SKM-1 (cell line): ENCODE data around the gene CFAP68.
"Not testable (repeated sequence)": the region's sequence is repeated elsewhere in the genome, so short reads cannot be mapped to it uniquely, and the experiment has no call there.

Source experiments
- DNase-seq: peaks from one replicate; lab custom pipeline; 2025; ENCODE audit not compliant: unreplicated experiment; lab: John Stamatoyannopoulos, UW

CFAP68 gene

DNA sequence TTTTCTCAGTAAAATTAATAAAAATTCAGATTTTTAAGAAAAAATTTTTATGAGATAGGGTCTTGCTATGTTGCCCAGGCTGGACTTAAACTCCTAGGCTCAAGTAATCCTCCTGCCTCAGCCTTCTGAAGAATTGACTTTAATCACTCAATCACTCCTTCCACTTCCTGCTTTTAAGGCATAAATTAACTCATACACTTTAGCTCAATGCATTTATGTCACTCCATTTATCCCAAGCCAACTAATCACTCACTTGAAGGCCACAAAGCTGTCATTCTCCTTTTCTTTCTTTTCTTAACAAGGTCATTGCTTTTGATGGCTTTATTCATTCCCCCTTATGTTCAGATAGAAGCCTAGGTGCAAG, 8.8 kb upstream of the CFAP68 start:
- DNase-seq = peak; percentile 36

DNA sequence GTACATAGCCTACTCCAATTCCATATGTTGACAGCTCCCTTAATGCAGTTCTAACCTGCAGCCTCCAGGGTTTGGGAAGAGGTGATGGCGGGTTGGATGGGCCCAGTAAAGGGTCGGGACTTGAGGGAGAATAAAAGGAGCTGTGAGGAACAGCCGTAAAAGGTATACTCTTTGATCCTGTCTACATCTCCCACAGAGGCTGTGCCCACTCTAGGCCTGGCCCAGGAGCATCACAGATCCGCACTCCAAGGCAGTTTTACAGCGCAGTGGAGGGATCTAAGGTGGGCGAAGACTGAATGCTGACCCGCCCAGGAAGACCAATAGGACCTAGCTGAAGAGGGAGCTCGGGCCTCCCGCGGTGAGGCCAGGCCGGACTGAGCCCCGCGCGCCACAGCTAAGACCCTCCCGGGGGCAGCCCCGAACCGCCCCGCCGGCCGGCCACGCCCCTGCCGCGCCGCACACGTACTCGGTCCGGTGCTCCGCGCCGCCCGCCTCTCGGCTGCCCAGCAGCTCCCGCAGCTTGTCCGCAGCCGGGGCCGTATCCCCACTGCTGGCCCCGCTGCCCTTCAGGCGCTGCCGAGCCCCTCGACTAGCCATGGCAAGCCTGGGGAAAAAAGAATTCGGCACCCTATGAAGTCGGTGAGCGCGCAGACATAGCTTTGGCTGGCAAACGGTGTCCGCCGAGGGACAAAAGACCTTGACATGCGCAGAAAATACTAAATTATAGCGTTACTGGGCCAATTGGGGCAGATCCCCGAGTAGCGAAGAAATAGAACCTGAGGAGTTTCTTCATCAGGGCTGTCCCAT, 8.3 kb upstream of the CFAP68 start, which contains the start of gene ALG9:
Gene ALG9 (minus strand): TSS at position 696 of the 807 bp plus-strand sequence. CDS start 99 bp downstream, at position 597.
- DNase-seq = peak; percentile 52

DNA sequence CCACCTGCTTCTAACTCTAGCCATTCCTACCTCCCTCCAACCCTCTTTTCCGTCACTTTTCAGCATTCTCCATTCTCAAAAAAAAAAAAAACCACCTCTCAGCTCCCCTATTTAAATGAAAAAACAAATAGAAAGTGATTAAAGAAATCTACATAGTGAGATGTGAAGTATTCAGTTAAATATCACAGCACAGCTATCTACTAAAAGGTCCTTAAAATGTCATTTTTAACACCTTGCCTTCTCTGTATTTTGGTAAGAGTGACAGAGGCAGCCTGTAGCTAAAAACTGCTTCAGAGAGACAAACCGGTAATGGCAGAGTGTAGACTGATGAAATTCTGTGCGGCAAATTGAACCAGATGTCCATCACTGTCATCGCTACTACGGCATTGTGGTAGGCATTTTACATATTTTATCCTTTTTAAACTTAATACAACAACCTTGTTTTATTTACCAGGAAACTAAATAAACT, 7.6 kb upstream of the CFAP68 start:
- no peak for DNase-seq

DNA sequence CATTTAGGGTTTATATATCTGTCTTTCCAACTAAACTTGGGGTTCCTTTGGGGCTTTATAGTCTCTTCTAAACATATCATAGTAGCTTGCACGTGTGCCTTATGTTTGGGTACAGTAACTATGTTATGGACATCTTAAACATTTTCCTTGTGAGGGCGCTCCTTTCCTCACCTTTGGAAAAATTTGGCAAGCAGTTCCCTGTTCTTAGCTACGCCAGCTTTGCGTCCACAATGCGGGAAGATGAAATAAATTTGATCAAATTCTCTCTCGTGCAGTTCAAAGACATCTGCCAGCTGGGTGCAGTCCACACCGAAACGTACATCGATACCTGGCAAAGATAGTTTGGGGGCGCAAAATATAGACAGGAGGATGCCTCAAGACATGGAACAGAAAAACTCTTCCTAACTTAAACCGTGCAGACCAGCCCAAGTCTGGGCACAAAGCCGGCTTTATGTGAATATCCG, 924 bp upstream of the CFAP68 start:
- DNase-seq = no peak

DNA sequence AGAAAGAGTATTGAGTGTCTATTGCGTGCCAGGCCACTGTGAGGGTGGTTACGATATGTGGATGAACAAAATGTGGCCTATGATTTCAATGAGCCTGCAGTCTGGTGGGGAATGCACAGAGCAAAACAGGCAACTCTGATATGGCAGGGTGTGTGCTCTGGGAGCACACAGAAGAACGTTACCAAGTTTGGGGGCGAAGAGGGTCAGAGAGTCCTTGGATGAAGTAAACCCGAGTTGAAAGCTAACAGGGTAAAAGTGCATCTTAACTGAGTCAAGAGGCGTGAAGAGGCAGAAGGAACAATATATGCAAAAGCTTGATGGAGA, 258 bp downstream of the CFAP68 start:
- DNase-seq = no peak

GRCh38 chr11:111882202-111882601, 2.9 kb downstream of the CFAP68 start:
- no peak for DNase-seq

DNA sequence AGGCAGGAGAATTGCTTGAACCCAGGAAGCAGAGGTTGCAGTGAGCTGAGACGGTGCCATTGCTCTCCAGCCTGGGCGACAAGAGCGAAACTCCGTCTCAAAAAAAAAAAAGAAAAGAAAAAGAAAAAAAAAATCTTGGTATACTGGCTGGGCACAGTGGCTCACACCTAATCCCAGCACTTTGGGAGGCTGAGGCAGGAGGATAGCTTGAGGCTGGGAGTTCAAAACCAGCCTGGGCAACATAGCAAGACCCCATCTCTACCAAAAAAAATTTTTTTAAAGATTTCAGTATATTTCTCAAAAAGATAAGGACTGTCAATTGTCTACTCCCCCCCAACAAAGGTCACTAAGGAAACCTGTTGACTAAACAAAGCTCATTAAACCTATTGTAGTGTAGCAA, 5.7 kb downstream of the CFAP68 start:
- not testable (repeated sequence) for DNase-seq

GRCh38 chr11:111886032-111886431, 6.7 kb downstream of the CFAP68 start:
- DNase-seq = no peak

GRCh38 chr11:111886844-111887243, 7.5 kb downstream of the CFAP68 start:
- DNase-seq = no peak

- DNase-seq = no peak
Observed at GRCh38 chr11:111905411-111905810, 26.1 kb downstream of the CFAP68 start.

DNA sequence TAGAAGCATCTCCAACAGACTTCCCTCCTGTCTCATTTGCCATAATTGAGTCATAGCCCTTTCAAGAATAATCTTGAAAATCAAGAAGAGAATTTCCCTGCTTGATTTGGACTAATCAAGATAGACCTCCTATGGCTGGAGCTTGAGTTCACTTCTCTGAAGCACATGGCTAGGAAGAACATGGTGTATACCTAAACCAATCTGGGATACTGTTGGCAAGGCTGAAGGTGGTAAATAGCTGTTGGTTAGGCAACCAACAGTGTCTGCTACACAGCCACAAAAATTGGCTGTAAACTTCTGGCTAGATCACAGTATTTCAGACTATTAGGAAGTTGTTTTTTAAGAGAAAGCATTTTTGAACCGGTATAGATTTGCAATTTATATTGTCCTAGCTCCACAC, 27.3 kb downstream of the CFAP68 start:
- DNase-seq = no peak

GRCh38 chr11:111908639-111909305, 29.4 kb downstream of the CFAP68 start:
- DNase-seq = no peak

DNA sequence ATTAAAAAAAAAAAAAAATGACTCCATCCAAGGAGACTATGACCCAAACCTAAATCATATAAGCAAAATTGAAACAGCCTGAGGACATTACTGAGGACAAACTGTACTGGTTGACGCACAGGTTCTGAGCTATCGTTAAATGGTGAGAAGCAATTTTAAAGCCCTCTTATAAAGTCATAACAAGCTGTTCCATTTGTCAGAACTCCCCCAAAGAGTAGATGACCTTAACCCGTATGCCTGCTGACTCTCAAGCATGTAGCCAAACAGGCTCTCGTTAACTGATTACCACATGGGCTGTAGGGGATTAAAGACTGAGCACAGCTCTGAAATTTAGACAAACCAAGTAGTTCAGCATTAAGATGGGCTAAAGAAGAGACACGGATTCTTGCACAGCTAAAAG, 30.0 kb downstream of the CFAP68 start:
- DNase-seq = no peak

DNA sequence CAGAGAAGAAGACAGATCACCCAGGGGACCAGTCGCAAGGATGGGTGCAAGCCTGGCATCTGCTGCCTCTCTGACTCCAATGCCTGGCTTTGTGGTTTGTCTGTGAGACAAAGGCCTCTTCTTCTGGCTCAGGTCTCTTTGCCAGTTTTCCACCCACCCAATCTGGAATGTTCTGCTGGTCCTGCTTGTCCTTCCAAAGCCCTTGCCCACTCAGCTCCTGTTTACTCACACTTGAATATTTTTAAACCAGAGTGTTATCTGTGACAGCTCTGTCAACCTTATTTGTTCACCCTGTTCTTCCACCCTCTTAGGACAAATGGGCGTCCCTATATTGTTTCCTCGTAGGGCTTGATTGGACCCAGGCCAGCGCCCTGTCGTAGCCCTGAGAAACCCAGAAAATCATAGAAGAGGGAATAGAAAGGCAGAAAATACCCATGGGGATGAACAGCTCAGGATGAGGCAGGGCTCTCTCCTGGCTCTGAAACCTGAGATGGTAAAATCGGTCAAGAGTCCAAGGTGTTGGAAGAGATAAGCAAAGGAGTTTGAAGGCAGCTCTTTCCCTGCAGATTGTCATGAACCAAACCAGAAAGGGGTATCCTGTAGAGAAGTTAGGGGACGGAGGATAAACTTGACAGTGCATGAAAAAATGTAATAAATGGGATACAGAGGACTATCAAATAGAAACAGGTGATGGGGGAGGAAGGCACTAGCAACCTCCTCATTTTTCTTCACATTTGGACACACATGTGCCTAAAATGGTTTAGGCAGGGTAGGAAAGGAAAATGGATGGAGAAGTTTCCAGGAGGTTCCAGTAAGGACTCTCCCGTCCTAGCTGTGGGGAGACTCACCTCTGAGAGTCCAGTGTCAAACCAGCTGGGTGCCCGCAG, 31.6 kb downstream of the CFAP68 start:
- no peak for DNase-seq

DNA sequence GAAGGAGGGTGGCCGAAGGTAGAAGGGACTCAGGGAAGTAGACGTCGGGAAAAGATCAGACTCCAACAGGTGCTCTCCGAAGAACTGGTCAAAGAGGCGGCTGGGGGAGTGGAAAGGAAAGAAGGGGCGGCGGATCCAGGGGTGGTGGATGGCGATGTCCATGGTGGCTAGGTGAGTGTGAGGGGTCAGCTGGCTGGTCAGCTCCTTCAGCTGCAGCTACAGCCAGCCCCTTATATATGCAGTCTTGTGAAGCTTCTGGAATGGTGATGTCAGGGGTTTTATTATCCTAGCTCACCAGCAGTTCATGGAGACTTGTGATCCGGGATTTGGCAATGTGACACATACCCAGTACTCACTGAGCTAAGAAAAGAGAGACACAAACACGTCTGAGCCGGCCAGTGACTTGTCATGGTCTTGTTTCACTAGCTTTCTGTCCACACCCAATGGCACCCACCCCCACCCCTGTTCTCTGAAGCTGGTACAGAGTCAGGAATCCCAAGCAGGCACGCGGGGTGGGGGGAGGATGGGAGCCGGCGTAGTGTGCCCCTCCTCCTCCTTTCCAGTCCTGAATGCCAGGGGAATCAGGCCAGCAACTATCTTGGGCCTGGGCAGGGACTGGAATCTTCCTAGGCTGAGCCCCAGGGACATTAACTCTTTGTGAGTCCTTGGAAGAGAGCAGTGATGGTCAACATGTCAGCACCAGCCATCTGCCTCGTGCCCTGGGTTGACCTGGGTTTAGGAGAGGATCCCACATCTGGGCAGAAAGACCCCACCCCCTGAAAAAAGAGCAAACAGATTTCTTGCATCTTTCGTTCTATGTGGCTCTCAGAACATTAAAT, 32.4 kb downstream of the CFAP68 start, which contains the start of gene CRYAB:
Gene CRYAB (minus strand): TSS at position 208 of the 839 bp plus-strand sequence. CDS start 46 bp downstream, at position 162.
- no peak for DNase-seq

GRCh38 chr11:111912535-111912934, 33.2 kb downstream of the CFAP68 start, which contains the start of gene HSPB2:
Gene HSPB2, plus strand, starts transcription at chr11:111912734. Its CDS starts 96 bp downstream, at chr11:111912830.
- DNase-seq = no peak

GRCh38 chr11:111913031-111913861, 33.9 kb downstream of the CFAP68 start:
- DNase-seq = no peak

DNA sequence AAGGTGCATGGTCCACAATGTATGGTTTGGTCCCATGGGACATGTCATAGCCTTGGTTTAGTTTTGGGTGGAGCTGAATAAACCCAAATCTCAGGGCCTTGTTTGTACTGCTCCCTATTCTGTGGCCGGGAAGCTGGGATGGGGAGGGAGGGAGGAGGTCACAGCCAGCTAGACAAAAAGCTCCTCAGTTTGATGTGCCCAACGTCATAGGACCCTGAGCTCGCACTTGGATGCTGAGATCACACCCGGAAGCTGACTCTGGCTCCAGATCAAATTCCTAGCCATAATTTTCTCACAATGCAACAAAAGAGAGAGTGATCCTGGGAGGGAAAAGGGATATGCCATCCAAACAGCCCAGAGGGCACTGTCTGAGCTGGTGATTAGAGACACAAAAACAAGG, 34.7 kb downstream of the CFAP68 start:
- no peak for DNase-seq

DNA sequence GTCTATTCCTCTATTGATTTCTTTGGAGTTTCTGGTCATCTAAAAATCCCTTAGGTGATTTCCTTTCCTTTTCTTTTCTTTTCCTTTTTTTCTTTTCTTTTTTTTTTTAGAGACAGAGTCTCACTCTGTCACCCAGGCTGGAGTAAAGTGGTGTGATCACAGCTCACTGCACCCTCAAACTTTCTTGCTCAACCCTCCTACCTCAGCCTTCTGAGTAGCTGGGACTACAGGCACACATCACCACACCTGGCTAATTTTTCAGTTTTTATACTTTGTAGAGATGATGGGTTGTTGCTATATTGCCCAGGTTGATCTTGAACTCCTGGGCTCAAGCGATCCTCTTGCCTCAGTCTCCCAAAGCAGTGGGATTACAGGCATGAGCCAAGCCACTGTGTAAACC, 37.4 kb downstream of the CFAP68 start:
- no peak for DNase-seq
